GM19438 (cell line): Measurements from ENCODE around the gene P2RY11.

Experiments
- ATAC-seq: cut with Tn5 transposase; IDR thresholded peaks from one replicate; pipeline ENCODE4 v1.9.1; 2021; ENCODE audit warnings: low read depth; ENCODE audit not compliant: unreplicated experiment

P2RY11 gene

DNA sequence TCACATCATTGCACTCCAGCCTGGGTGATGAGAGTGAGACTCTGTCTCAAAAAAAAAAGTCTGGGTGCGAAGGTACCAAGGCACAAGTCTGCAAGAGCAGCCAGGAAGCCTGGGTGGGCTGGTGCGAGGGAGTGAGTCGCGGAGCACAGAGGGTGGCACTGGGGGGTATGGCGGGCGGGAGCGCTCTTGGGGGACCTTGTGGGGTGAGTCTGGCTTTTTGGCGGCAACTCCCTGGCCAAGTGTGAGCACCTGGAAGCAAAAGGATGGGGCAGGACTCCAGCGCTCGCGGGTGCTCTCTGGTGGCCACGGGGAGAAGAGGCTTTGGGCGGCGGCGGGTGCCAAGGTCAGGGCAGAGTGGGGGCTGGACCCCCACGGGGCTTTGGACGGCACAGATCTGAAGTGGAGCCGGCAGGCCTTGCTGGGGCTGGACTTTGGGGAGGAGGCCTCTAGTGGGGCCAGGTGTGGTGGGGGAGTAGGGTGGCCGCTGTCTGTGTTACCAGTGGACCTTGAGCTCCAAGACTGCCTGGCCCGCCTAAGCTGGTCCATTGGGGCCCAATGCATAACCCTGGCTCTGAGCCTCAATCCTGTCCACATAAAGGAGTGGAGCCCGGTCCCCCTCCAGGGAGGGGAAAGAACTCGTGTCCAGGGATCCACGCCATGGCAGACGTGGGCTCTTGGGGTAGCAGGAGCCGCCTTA, 1.6 kb downstream of the P2RY11 start:
- no peak for ATAC-seq

DNA sequence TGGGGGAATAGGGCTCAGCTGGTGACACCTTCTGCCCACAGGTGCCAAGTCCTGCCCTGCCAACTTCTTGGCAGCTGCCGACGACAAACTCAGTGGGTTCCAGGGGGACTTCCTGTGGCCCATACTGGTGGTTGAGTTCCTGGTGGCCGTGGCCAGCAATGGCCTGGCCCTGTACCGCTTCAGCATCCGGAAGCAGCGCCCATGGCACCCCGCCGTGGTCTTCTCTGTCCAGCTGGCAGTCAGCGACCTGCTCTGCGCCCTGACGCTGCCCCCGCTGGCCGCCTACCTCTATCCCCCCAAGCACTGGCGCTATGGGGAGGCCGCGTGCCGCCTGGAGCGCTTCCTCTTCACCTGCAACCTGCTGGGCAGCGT, 2.1 kb downstream of the P2RY11 start:
- no peak for ATAC-seq

GRCh38 chr19:10113964-10114650, 2.6 kb downstream of the P2RY11 start:
- ATAC-seq: no peak

GRCh38 chr19:10114651-10115391, 3.3 kb downstream of the P2RY11 start:
- ATAC-seq: no peak

DNA sequence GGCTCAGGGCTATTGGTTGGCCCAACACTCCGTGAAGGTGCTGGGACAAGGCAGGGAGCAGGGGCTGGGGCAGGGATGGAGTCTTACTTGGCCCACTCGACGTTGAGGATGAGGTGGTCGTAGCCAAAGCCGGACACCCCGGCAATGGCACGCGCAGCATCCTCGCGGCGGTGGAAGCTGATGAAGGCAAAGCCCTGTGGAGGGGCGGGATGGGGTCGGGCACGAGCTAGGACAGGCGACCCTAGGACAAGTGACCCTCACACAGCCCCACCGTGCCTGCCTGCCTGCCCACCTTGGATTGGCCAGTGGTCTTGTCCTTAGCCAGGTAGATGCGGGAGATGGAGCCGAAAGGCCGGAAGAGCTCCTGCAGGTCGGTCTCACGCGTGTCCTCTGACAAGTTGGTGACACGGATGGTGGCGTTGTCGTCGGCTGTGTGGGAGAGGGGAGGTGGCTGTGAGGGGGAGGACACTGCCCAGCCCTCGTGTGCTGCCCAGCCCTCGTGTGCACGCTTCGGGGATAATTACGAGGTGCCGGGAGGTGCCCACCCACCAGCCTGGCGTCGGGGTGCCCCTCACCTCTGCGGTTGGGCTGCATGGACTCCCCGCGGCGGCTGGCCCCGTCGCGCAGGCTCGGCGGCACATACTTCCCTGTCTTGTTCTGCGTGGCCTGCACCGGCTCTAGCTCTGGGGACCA, 4.0 kb downstream of the P2RY11 start:
- no peak for ATAC-seq

- no peak for ATAC-seq
These were observed 4.8 kb downstream of the P2RY11 start for GRCh38 chr19:10116085-10116865.

DNA sequence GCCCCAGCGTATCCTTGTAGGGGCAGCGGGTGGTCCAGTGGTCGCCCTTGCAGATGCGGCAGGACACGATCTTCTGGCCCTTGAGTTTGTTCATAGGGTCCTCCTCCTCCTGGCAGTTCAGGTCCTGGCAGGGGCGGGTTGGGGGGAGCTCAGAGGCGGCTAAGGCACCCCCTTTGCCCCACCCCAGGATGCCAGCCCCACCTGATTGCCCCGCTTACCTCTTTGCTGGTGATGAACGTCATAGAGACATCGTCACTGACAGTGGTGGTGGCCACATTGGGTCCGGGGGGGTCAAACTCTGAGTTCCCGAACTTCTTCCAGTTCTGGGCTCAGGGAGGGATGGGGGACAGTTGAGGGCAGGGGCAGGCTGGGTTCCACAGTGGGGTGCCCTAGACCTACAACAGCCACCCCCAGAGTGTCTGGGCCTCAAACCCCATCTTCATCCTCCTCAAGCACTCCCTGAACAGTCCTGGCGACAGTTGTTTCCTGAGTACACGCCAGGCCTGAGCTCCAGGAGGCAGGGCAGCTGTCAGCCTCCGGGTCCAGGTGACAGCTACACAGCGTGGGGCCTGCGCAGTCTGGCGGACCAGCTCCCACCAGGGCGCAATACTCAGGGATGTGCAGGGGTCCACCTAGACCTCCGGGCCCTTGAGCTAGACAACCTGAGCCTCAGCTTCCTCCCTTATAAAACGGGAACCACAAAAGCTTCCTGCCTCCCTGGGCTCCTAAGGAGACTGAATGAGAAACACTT, 5.5 kb downstream of the P2RY11 start:
- ATAC-seq: no peak

GRCh38 chr19:10118960-10119359, 7.5 kb downstream of the P2RY11 start:
- no peak for ATAC-seq

DNA sequence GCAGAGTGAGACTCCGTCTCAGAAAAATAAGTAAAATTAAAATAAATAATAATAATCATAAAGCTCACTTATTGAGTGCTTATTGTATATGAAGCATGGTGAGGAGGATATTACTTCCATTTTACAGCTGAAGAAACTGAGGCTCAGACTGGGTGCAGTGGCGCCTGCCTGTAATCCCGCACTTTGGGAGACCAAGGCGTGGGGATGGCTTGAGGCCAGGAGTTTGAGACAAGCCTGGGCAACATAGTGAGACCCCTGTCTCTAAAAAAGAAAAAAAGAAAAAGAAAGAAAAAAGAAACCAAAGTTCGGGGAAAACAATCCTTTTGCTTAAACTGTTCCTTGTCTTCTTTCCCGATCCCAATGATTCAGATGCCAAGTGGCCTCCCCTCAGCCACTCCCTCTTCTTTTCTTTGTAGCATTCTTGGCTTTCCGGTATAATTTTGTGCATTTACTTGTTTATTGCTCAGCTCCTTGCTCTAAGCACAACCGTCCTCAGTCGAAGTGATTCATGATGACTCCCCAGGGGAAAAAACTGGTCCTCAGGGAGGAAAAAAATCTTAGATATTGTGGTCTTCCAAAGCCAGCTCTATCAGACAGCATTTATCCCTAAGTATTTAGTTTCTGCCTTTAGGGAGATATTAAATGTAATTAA, 9.2 kb downstream of the P2RY11 start:
- no peak for ATAC-seq

GRCh38 chr19:10122045-10122444, 10.6 kb downstream of the P2RY11 start:
- no peak for ATAC-seq

DNA sequence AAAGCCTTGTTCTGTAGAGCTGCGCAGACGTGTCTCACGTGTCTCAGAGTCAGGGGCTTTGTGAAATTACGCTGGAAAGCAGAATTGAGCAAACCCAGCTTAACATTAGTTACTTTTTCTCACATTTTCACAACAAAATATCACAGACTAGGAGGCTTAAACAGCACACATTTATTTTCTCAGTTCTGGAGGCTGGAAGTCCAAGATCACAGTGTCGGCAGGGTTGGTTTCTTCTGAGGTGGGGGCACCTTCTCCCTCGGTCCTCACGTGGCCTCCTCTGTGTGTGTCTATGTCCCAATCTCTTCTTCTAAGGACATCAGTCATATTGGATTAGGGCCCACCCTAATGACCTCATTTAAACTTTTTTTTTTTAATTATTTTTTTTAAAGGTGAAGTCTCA, 12.9 kb downstream of the P2RY11 start:
- ATAC-seq: no peak

DNA sequence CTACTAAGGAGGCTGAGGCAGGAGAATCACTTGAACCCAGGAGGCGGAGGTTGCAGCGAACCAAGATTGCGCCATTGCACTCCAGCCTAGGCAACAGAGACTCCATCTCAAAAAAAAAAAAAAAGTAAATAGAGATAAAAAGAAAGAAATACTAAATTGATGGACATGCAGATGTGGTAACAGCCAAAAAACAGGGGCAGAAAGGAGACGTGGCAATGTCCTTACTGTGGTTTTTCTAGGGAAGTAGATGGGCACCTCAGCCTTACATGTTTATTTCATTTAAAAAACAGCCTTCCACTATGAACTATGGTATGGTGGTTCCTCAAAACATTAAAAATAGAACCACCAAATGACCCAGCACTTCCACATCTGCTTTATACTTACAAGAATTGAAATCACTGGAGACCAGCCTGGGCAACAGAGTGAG, 14.7 kb downstream of the P2RY11 start:
- no peak for ATAC-seq

DNA sequence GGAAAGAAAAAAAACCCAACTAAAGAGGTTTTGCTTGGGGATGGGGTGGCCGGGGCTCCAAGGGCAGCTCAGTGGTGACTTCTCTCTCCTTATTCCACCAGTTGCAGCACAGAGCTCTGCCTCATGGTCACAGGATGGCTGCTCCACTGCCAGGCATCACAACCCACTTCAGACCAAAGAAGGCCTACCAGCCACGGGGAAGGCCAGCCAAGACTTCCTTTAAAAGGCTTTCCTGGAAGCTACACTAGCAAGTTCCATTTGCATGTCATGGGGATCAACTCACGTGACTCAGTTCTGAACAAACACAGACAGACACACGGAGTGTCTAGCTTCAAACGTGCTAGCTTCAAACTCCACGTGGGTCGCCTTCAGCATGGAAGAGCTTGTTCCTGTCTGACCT, 21.4 kb downstream of the P2RY11 start:
- ATAC-seq: no peak

- ATAC-seq: no peak
These were observed 22.1 kb downstream of the P2RY11 start for GRCh38 chr19:10133596-10133995.

- ATAC-seq: no peak
These were observed 22.5 kb downstream of the P2RY11 start for GRCh38 chr19:10134040-10134439.

- no peak for ATAC-seq
These were observed 24.2 kb downstream of the P2RY11 start for GRCh38 chr19:10135551-10136334.

DNA sequence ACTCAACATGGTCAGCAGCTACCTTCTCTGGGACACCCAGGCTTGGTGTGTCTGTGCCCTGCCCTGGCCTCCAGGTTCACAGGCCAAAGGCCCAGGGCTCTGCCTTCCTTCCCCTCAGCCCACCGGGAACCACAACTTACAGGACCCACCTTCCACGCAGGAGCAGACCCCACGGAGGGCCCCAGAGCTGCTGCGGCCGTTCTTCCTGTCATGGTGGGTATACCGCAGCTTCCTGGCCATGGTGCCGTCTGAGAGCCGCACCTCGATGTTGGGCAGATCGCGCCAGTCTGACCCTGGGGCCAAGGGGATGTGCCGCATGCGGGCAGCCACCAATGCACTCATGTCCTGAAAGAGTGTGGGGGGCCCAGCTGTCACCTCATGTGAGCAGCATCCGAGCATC, 25.4 kb downstream of the P2RY11 start:
- no peak for ATAC-seq
